ENCODE measurements around the gene OTOG. TPM values are rescaled to one million over a fixed set of nuclear protein-coding genes. Genes with fewer than 3 reads are reported as not detected.

The OTOG gene
- total and polyA plus RNA-seq, 11 donors, result not detected

GRCh38 chr11:17502630-17503029 is 44.4 kb upstream of the OTOG start:
- Histone ChIP-seq H3K4me3 (no peak overlapping the region), H3K36me3 (no peaks in the 10 kb centered on the region), H3K27me3 (peaks cover 0 to 6% (median 0%) of the 10 kb centered on the region in 9 donors), H3K27ac (no peak overlapping the region), H3K4me1 (peaks cover 0 to 4% (median 0%) of the 10 kb centered on the region in 12 donors), H3K9me3 (no peaks in the 10 kb centered on the region)
- DNase-seq (no peak), ATAC-seq (no peak)
- 77 to 97% (median 91%) methylated on average over 3 to 4 of the region's 4 CpGs for WGBS, 4 donors
- intact Hi-C loops (cut with DNase I), result loop anchor here in 4 of 10 donors (5.0 to 10.0 kb wide), 4 partner anchors 268 to 718 kb away; no protein-coding TSS in a partner anchor
- TF ChIP-seq CTCF (IDR thresholded peaks at IDR 0.05), result no peak
- TF ChIP-seq POLR2A (IDR thresholded peaks at IDR 0.05), result no peak

DNA sequence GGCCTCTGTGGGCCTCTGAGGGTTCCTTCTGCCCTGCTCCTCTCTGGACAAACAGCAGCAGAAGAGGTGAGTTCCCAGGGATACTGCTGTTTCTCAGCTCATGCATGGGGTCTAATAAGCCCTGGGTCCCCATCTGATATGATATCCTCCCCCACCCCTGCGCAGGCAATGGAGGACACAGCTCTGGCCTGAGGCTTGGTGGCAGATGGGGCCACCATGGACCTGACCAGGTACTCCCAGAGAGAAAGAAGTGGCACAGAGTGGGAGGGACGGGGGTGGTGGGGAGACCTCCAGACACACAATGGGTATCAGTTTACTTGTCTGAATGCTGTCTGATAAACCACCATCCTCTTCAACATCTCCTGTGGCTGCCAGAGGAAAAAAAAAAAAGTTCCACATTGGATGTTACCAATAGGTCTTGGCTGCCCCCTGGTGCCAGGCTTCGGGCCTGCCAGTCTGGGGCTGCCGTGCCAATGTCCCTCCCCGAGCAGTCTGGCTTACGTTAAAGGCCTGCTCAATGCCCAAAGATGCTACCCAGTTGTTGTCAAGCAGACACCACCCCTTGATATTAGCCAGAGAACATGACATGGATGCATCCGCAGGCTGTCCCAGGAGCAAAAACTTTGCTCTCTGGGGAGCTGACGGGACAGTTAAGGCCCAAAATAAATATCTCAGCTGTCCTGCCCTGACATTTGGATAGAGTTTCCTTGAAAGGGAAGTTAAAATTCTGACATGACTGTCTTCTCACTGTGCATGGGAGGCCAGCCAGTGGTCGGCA is 42.5 kb upstream of the OTOG start:
- no peak overlapping the region for H3K4me3 ChIP-seq
- H3K27ac ChIP-seq, result no peak overlapping the region
- WGBS, 4 donors, result 20 to 35% (median 29%) methylated on average over 9 of the region's 9 CpGs
- no peaks in the 10 kb centered on the region for H3K36me3 ChIP-seq
- H3K4me1 ChIP-seq, result peaks cover 0 to 19% (median 12%) of the 10 kb centered on the region in 12 donors
- ATAC-seq, result peak; percentile 59 to 79 (median 71)
- H3K27me3 ChIP-seq, result peaks cover 0 to 1% (median 0%) of the 10 kb centered on the region in 9 donors
- DNase-seq, result peak; percentile 73 to 86 (median 77)
- intact Hi-C loops (cut with DNase I), result loop anchor here (1.0 to 10.0 kb wide), 10 partner anchors 115 to 720 kb away; no protein-coding TSS in a partner anchor
- no peaks in the 10 kb centered on the region for H3K9me3 ChIP-seq
- TF ChIP-seq CTCF (IDR thresholded peaks at IDR 0.05), result peak; percentile 80 to 94 (median 90)
- TF ChIP-seq POLR2A (IDR thresholded peaks at IDR 0.05), result no peak

- WGBS, 4 donors, result 84 to 100% (median 86%) methylated on average over 2 to 4 of the region's 4 CpGs
- TF ChIP-seq CTCF (IDR thresholded peaks at IDR 0.05) (no peak), POLR2A (IDR thresholded peaks at IDR 0.05) (no peak)
- intact Hi-C loops (cut with DNase I), result loop anchor here in 5 of 10 donors (2.0 to 10.0 kb wide), 5 partner anchors 118 to 720 kb away; no protein-coding TSS in a partner anchor
- H3K4me1 ChIP-seq, result peaks cover 0 to 19% (median 12%) of the 10 kb centered on the region in 12 donors
- H3K36me3 ChIP-seq, result no peaks in the 10 kb centered on the region
- DNase-seq (no peak), ATAC-seq (no peak)
- H3K27me3 ChIP-seq, result no peaks in the 10 kb centered on the region
- H3K4me3 ChIP-seq, result no peak overlapping the region
- no peaks in the 10 kb centered on the region for H3K9me3 ChIP-seq
- H3K27ac ChIP-seq, result no peak overlapping the region
Observed at GRCh38 chr11:17505146-17505545, 41.9 kb upstream of the OTOG start.

DNA sequence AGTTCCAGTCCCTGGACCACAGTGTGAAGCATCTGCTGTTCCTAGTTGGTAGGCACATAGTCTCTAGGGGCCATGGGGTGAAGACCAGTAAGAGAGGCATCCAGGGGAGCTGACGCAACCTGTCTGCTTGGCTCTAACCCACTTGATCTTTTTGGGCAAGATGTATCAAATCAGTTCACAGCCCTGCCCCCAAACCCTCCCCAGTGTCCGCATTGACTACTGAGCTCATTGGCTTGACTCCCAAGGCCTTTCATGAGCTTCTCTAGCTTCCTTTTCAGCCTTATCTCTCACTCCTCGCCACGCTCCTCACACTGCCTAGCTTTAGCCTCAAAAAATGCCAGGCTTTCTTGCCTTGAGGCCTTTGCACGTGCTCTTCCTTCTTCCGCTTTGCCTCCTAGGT is 40.7 kb upstream of the OTOG start:
- 86 to 91% (median 88%) methylated on average over 6 of the region's 6 CpGs for WGBS, 4 donors
- TF ChIP-seq POLR2A (IDR thresholded peaks at IDR 0.05) (no peak), CTCF (IDR thresholded peaks at IDR 0.05) (no peak)
- Histone ChIP-seq H3K9me3 (no peaks in the 10 kb centered on the region), H3K4me1 (peaks cover 0 to 19% (median 12%) of the 10 kb centered on the region in 12 donors), H3K27me3 (no peaks in the 10 kb centered on the region), H3K27ac (no peak overlapping the region), H3K4me3 (no peak overlapping the region), H3K36me3 (no peaks in the 10 kb centered on the region)
- DNase-seq (no peak), ATAC-seq (no peak)
- intact Hi-C loops (cut with DNase I), result loop anchor here in 2 of 10 donors (10.0 kb wide), 2 partner anchors 272 to 722 kb away; no protein-coding TSS in a partner anchor
